ENCODE data around the gene B4GALT7.
"Not testable (repeated sequence)": the region's sequence is repeated elsewhere in the genome, so short reads cannot be mapped to it uniquely, and the experiment has no call there.

Gene B4GALT7

GRCh38 chr5:177608243-177609075, 8.5 kb downstream of the B4GALT7 start:
- H3K36me3 Mint-ChIP-seq (ENCODE audit: low read depth), result peaks cover 77% of the 10 kb centered on the region
- intact Hi-C loops (cut with micrococcal nuclease), result loop anchor here (5.0 kb wide), 1 partner anchor 454 kb away; no protein-coding TSS in a partner anchor
- H3K4me3 Mint-ChIP-seq, result no peak overlapping the region
- H3K9me3 Mint-ChIP-seq, result no peaks in the 10 kb centered on the region
- H3K27me3 Mint-ChIP-seq, result no peaks in the 10 kb centered on the region
- no peak overlapping the region for H3K27ac Mint-ChIP-seq
- H3K4me1 Mint-ChIP-seq (ENCODE audit: low read depth), result peaks cover 12% of the 10 kb centered on the region

- no peaks in the 10 kb centered on the region for H3K9me3 Mint-ChIP-seq
- no peak overlapping the region for H3K27ac Mint-ChIP-seq
- H3K27me3 Mint-ChIP-seq, result no peaks in the 10 kb centered on the region
- no peak overlapping the region for H3K4me3 Mint-ChIP-seq
- peaks cover 71% of the 10 kb centered on the region for H3K36me3 Mint-ChIP-seq (ENCODE audit: low read depth)
- intact Hi-C loops (cut with micrococcal nuclease), result loop anchor here (5.0 kb wide), 1 partner anchor 453 kb away; no protein-coding TSS in a partner anchor
- peaks cover 12% of the 10 kb centered on the region for H3K4me1 Mint-ChIP-seq (ENCODE audit: low read depth)
Measured at GRCh38 chr5:177609076-177610059, 9.4 kb downstream of the B4GALT7 start.

DNA sequence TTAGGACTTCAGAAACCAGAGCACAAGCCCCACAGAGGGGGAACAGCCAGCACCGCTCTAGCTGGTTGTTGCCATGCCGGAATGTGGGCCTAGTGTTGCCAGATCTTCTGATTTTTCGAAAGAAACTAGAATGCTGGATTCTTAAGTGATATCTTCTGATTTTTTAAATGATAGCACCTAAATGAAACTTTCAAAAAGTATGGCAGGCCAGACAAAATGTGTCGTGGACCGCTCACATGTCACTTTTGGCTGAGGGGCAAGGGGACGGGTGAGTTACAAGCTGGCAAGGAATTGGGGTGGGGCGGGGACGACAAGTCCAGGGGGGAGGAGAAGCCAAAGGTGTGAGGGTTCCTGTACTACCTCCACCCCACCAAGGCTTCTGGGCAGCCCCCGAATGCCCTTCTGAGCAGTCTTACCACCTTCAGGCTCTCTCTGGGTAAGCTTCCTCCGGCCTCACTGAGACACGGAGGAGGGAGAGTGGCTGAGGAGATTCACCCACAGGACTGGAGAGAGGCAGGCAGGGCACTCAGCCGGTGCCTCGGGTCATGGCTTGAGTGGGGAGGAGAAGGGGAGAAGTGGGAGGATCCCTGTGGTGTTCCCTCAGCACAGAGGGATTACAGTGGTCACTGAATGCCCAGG, 10.3 kb downstream of the B4GALT7 start:
- no peaks in the 10 kb centered on the region for H3K27me3 Mint-ChIP-seq
- no peak overlapping the region for H3K4me3 Mint-ChIP-seq
- H3K9me3 Mint-ChIP-seq, result no peaks in the 10 kb centered on the region
- intact Hi-C loops (cut with micrococcal nuclease), result no loop called here
- H3K4me1 Mint-ChIP-seq (ENCODE audit: low read depth), result peaks cover 12% of the 10 kb centered on the region
- H3K36me3 Mint-ChIP-seq (ENCODE audit: low read depth), result peaks cover 68% of the 10 kb centered on the region
- H3K27ac Mint-ChIP-seq, result no peak overlapping the region

DNA sequence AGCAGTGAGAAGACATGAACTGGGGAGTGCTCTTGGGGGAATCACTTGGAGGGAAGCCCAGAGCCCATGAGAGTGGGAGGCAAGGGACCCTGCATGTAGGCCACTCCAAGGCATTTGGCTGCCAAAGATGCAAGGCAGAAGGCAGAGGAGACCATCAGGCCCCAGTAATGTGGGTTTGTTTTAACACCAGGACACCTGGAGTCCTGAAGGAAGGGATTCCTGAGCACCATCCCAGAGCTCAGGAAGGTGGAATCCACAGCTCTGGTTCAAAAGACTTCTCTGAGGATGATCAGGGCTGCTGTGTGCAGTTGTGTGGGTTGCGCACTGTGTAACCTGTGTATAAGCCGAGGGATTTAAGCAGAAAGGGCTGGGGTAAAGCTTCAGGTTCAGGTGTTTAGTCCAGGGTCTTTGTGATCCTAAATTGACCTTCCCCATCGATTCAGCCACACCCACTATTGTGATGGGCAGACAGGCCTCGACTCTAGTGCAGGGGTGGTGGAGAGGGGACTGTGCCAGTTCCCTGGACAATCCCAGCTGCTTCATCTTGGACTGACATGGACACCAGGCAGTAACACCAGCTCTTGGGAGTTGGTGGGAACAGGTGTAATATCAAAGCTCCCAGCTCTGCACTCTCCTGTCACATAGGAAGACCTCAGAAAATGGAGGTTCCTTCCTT, 11.0 kb downstream of the B4GALT7 start:
- no peak overlapping the region for H3K4me3 Mint-ChIP-seq
- H3K9me3 Mint-ChIP-seq, result no peaks in the 10 kb centered on the region
- peaks cover 12% of the 10 kb centered on the region for H3K4me1 Mint-ChIP-seq (ENCODE audit: low read depth)
- H3K27ac Mint-ChIP-seq, result no peak overlapping the region
- no peaks in the 10 kb centered on the region for H3K27me3 Mint-ChIP-seq
- intact Hi-C loops (cut with micrococcal nuclease), result no loop called here
- H3K36me3 Mint-ChIP-seq (ENCODE audit: low read depth), result peaks cover 63% of the 10 kb centered on the region

GRCh38 chr5:177611446-177612214, 11.7 kb downstream of the B4GALT7 start:
- intact Hi-C loops (cut with micrococcal nuclease), result no loop called here
- Mint-ChIP-seq H3K27me3 (no peaks in the 10 kb centered on the region), H3K27ac (no peak overlapping the region), H3K36me3 (ENCODE audit: low read depth) (peaks cover 63% of the 10 kb centered on the region), H3K4me3 (no peak overlapping the region), H3K4me1 (ENCODE audit: low read depth) (peaks cover 9% of the 10 kb centered on the region), H3K9me3 (no peaks in the 10 kb centered on the region)

DNA sequence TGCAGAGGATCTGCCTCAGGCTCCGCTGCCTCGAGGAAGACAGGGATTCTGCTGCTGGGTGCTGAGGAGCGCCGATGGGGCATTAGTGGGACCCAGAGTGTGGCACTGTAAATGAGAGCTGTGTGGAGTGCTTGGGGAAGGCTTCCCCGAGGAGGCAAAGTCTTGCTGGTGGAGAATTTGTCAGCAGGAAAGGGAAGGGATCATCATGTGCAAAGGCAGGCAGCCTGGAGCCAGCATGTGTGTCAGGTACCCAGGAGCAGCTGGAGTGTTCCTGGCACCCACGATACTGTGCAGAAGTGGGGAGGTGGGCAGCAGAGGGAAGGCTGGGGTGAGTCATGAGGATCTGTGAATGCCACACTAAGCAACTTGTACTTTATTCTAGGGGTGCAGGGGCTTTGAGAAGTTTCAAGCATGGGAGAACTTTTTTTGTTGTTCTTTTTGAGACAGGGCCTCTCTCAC, 12.3 kb downstream of the B4GALT7 start:
- peaks cover 3% of the 10 kb centered on the region for H3K4me1 Mint-ChIP-seq (ENCODE audit: low read depth)
- intact Hi-C loops (cut with micrococcal nuclease), result no loop called here
- no peaks in the 10 kb centered on the region for H3K9me3 Mint-ChIP-seq
- no peak overlapping the region for H3K27ac Mint-ChIP-seq
- peaks cover 66% of the 10 kb centered on the region for H3K36me3 Mint-ChIP-seq (ENCODE audit: low read depth)
- H3K27me3 Mint-ChIP-seq, result no peaks in the 10 kb centered on the region
- no peak overlapping the region for H3K4me3 Mint-ChIP-seq

- Mint-ChIP-seq H3K4me1 (ENCODE audit: low read depth) (no peaks in the 10 kb centered on the region), H3K4me3 (no peak overlapping the region), H3K36me3 (ENCODE audit: low read depth) (peaks cover 98% of the 10 kb centered on the region), H3K27ac (no peak overlapping the region), H3K9me3 (no peaks in the 10 kb centered on the region), H3K27me3 (no peaks in the 10 kb centered on the region)
- intact Hi-C loops (cut with micrococcal nuclease), result no loop called here
Measured at GRCh38 chr5:177620560-177620959, 20.6 kb downstream of the B4GALT7 start.

- H3K27ac Mint-ChIP-seq; H3K4me3 Mint-ChIP-seq; H3K4me1 Mint-ChIP-seq (ENCODE audit: low read depth); H3K27me3 Mint-ChIP-seq; intact Hi-C loops (cut with micrococcal nuclease); H3K9me3 Mint-ChIP-seq: not testable (repeated sequence)
- H3K36me3 Mint-ChIP-seq (ENCODE audit: low read depth), result peaks cover 83% of the 10 kb centered on the region
Measured at GRCh38 chr5:177624172-177624571, 24.2 kb downstream of the B4GALT7 start.

DNA sequence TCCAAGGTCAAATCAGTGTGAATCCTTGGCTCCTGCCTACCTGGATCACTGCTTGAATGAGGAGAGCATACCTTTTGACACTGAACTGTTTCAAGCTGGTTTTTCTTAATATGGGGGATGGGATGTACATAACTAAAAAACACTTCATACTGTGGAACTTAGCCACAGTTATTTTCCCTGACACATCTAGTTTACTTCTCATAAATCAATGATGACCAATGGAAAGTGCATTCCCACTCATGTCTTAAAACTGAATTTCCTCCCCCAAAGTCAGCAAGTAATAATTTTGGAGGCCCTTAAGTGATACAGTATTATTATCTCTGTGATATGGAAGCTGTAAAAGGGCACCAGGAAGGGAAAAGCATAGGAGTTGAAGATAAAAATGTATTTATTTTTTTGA, 30.3 kb downstream of the B4GALT7 start:
- H3K4me1 Mint-ChIP-seq (ENCODE audit: low read depth); H3K27me3 Mint-ChIP-seq; intact Hi-C loops (cut with micrococcal nuclease); H3K9me3 Mint-ChIP-seq; H3K4me3 Mint-ChIP-seq: not testable (repeated sequence)
- H3K27ac Mint-ChIP-seq, result peak overlapping the region; percentile 21
- peaks cover 39% of the 10 kb centered on the region for H3K36me3 Mint-ChIP-seq (ENCODE audit: low read depth)

DNA sequence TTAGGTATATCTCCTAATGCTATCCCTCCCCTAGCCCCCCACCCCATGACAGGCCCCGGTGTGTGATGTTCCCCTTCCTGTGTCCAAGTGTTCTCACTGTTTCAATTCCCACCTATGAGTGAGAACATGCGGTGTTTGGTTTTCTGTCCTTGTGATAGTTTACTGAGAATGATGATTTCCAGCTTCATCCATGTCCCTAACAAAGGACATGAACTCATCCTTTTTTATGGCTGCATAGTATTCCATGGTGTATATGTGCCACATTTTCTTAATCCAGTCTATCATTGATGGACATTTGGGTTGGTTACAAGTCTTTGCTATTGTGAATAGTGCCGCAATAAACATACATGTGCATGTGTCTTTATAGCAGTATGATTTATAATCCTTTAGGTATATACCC, 35.0 kb downstream of the B4GALT7 start:
- H3K4me1 Mint-ChIP-seq (ENCODE audit: low read depth); intact Hi-C loops (cut with micrococcal nuclease); H3K27me3 Mint-ChIP-seq; H3K4me3 Mint-ChIP-seq; H3K27ac Mint-ChIP-seq: not testable (repeated sequence)
- H3K9me3 Mint-ChIP-seq, result peaks cover 29% of the 10 kb centered on the region
- peaks cover 25% of the 10 kb centered on the region for H3K36me3 Mint-ChIP-seq (ENCODE audit: low read depth)

GRCh38 chr5:177645462-177645861, 45.5 kb downstream of the B4GALT7 start:
- intact Hi-C loops (cut with micrococcal nuclease); H3K4me3 Mint-ChIP-seq; H3K36me3 Mint-ChIP-seq (ENCODE audit: low read depth); H3K27ac Mint-ChIP-seq; H3K4me1 Mint-ChIP-seq (ENCODE audit: low read depth); H3K9me3 Mint-ChIP-seq; H3K27me3 Mint-ChIP-seq: not testable (repeated sequence)

- H3K27me3 Mint-ChIP-seq; H3K27ac Mint-ChIP-seq; H3K36me3 Mint-ChIP-seq (ENCODE audit: low read depth); H3K9me3 Mint-ChIP-seq; H3K4me3 Mint-ChIP-seq; H3K4me1 Mint-ChIP-seq (ENCODE audit: low read depth); intact Hi-C loops (cut with micrococcal nuclease): not testable (repeated sequence)
Measured at GRCh38 chr5:177651235-177651634, 51.3 kb downstream of the B4GALT7 start.

- H3K9me3 Mint-ChIP-seq; H3K4me3 Mint-ChIP-seq; H3K27ac Mint-ChIP-seq; intact Hi-C loops (cut with micrococcal nuclease); H3K36me3 Mint-ChIP-seq (ENCODE audit: low read depth); H3K27me3 Mint-ChIP-seq: not testable (repeated sequence)
- H3K4me1 Mint-ChIP-seq (ENCODE audit: low read depth), result peaks cover 31% of the 10 kb centered on the region
Measured at GRCh38 chr5:177657846-177658245, 57.9 kb downstream of the B4GALT7 start.
